Right cardiac atrium (tissue), 5 donors: ENCODE results near the gene PKD2. TPM values are rescaled to one million over a fixed set of nuclear protein-coding genes. Genes with fewer than 3 reads are reported as not detected.

Experiments
- ATAC-seq, 2 donors: fragments of 200-7000 bp; cut with Tn5 transposase; one replicate each; pipeline versions ENCODE4 v1.8.0 to v1.9.1; 2020; ENCODE audit warnings: moderate library complexity in 2 of 2, mild to moderate bottlenecking in 1 of 2
- DNase-seq, 3 donors: peaks; one replicate each; pipeline ENCODE4 v3.0.0-alpha.2; 2020
- H3K27ac ChIP-seq: one replicate; pipeline ENCODE4 v1.5.1; 2013; ENCODE audit warnings: mild to moderate bottlenecking, low read length, control low read depth, moderate library complexity
- H3K27me3 ChIP-seq: one replicate; pipeline ENCODE4 v1.6.1; 2013; ENCODE audit not compliant: control insufficient read depth, insufficient read depth
- H3K4me1 ChIP-seq: one replicate; pipeline ENCODE4 v1.6.1; 2013; ENCODE audit warnings: low read length; ENCODE audit not compliant: control insufficient read depth, insufficient read depth
- H3K4me3 ChIP-seq: one replicate; pipeline ENCODE4 v1.5.1; 2013; ENCODE audit warnings: low read length, control low read depth
- H3K9me3 ChIP-seq: one replicate; pipeline ENCODE4 v1.6.1; 2013; ENCODE audit warnings: low read length; ENCODE audit not compliant: control insufficient read depth
- WGBS: extraction: QIAGEN DNeasy Blood & Tissue Kit; methylation state at CpG from one replicate; pipeline ENCODE4 v1.1.7; 2013; 5-methylcytosine and 5-hydroxymethylcytosine counted together
- intact Hi-C, 4 donors: fragments of 100-400 bp; cut with DNase I; formaldehyde crosslinking; loops; one replicate each; pipeline versions ENCODE4 v1.11.0 to v1.14.0; 2022 to 2023
- polyA plus RNA-seq: library from polyadenylated mRNA; stranded (reverse); fragments of 200-250 nt; gene quantifications from one replicate; pipeline ENCODE4 v1.2.3, GENCODE V29; 2013
- total RNA-seq, 4 donors: library from RNA; stranded (reverse); fragmentation: NEBNext Ultra II Directional; extraction: Animal tissue kit (Norgen Biotek cat#: 25700); gene quantifications; one replicate each; pipeline ENCODE4 v1.2.1, GENCODE V29; 2021
- donor health status: healthy with polysubstance abuse.
- donor health status: DM: no; HTN: yes; CAD: no.
- donor health status: DM: no; HTN: no; CAD: no.
- donor health status: DM: no; HTN: yes; CAD: no; lungs with severe emphysema.
- donor health status: DM: yes; HTN: yes; CAD: no.

PKD2 gene
- total and polyA plus RNA-seq, 5 donors, result 10.3 to 22.6 (median 20.5) TPM

DNA sequence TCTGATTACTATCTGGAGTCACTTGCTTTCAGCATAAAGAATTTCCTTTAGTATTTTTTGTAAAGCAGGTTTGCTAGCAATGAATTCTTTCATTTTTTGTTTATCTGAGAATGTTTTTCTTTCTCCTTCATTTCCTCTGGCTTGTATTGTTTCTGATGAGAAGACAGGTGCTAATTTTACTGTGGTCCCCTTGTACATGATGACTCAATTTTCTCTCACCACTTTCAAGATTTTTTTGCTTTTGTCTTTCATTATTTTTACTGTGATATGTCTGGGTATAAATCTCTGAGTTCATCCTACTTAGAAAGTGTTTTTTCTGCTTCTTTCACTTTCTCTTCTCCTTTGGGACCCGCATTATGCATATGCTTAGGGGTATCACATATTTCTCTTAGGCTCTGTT is 62.6 kb downstream of the PKD2 start:
- Histone ChIP-seq H3K4me1 (no peaks in the 10 kb centered on the region), H3K9me3 (no peaks in the 10 kb centered on the region), H3K4me3 (no peak overlapping the region), H3K27me3 (no peaks in the 10 kb centered on the region), H3K27ac (no peak overlapping the region)
- 94% methylated on average over 1 of the region's 1 CpG for WGBS
- intact Hi-C loops, result no loop called here
- ATAC-seq, result no peak
- no peak for DNase-seq

GRCh38 chr4:88075336-88075735 is 67.9 kb downstream of the PKD2 start:
- Histone ChIP-seq H3K27me3 (no peaks in the 10 kb centered on the region), H3K27ac (no peak overlapping the region), H3K4me1 (no peaks in the 10 kb centered on the region), H3K4me3 (no peak overlapping the region), H3K9me3 (no peaks in the 10 kb centered on the region)
- ATAC-seq (no peak), DNase-seq (no peak)
- WGBS, result 91% methylated on average over 9 of the region's 9 CpGs
- intact Hi-C loops, result no loop called here

DNA sequence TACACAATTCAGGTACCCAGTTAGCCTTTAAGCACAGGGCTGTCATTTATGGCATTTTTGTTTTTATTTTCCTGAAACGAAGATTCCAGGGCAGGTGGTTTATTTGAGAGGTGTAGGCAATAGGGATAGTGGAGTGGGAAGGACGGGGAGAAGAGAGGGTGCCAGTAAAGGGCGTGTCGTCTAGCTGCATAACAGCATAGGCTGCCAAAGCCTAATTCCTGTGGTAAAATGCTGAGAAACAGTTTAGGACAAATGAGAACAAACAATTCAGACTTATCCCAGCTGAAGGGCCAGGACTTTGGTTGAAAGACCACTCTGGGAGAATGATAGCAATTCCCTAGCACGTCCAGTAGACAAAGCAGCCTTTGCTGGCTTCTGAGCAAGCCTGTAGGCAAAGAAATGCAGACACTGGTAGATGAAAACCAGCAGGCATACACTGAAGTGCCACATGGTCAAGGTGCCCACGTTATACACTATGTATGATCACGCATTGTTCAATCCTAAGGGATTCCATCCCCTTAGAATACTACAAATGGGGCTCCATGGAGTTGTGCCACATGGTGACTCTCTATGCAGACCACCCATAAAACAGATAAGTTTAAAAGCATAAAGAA is 70.6 kb downstream of the PKD2 start:
- no peak overlapping the region for H3K4me3 ChIP-seq
- no peaks in the 10 kb centered on the region for H3K27me3 ChIP-seq
- 85% methylated on average over 7 of the region's 7 CpGs for WGBS
- no peak for DNase-seq
- no peaks in the 10 kb centered on the region for H3K9me3 ChIP-seq
- H3K4me1 ChIP-seq, result no peaks in the 10 kb centered on the region
- no peak for ATAC-seq
- intact Hi-C loops, result no loop called here
- no peak overlapping the region for H3K27ac ChIP-seq

GRCh38 chr4:88078579-88078978 is 71.1 kb downstream of the PKD2 start:
- Histone ChIP-seq H3K27ac (no peak overlapping the region), H3K4me1 (no peaks in the 10 kb centered on the region), H3K27me3 (no peaks in the 10 kb centered on the region), H3K4me3 (no peak overlapping the region), H3K9me3 (no peaks in the 10 kb centered on the region)
- ATAC-seq (no peak), DNase-seq (no peak)
- intact Hi-C loops, result no loop called here
- 99% methylated on average over 2 of the region's 2 CpGs for WGBS

DNA sequence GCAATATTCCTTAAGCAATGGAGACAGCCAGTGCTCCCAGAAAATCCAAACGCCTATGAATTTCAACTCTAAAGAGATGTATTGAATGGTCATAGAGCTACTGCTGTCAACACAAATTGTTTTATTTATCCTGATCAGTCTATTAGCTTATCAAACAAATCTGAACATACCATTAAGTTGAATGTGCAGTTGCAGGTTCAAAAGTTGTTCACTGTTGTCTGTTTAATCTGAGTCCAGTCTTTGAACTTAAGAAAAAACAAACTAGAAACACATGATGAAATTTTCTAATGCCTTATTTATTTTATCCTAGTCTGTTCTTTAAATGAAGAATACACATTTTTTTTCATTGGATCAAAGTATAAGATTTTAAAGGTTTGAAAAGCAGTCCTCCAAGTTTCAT is 73.2 kb downstream of the PKD2 start:
- ATAC-seq, result no peak
- WGBS, result 93% methylated on average over 1 of the region's 1 CpG
- no peak for DNase-seq
- H3K27me3 ChIP-seq, result no peaks in the 10 kb centered on the region
- H3K27ac ChIP-seq, result no peak overlapping the region
- no peaks in the 10 kb centered on the region for H3K9me3 ChIP-seq
- no peaks in the 10 kb centered on the region for H3K4me1 ChIP-seq
- no peak overlapping the region for H3K4me3 ChIP-seq
- intact Hi-C loops, result no loop called here

- DNase-seq (no peak), ATAC-seq (no peak)
- no peaks in the 10 kb centered on the region for H3K9me3 ChIP-seq
- H3K27ac ChIP-seq, result no peak overlapping the region
- 97% methylated on average over 1 of the region's 1 CpG for WGBS
- intact Hi-C loops, result no loop called here
- no peaks in the 10 kb centered on the region for H3K4me1 ChIP-seq
- H3K27me3 ChIP-seq, result no peaks in the 10 kb centered on the region
- no peak overlapping the region for H3K4me3 ChIP-seq
Observed at GRCh38 chr4:88087004-88087403, 79.6 kb downstream of the PKD2 start.

GRCh38 chr4:88090898-88091297 is 83.5 kb downstream of the PKD2 start:
- ATAC-seq (no peak), DNase-seq (no peak)
- no peaks in the 10 kb centered on the region for H3K27me3 ChIP-seq
- no peak overlapping the region for H3K27ac ChIP-seq
- no peaks in the 10 kb centered on the region for H3K4me1 ChIP-seq
- no peaks in the 10 kb centered on the region for H3K9me3 ChIP-seq
- intact Hi-C loops, result no loop called here
- no peak overlapping the region for H3K4me3 ChIP-seq

DNA sequence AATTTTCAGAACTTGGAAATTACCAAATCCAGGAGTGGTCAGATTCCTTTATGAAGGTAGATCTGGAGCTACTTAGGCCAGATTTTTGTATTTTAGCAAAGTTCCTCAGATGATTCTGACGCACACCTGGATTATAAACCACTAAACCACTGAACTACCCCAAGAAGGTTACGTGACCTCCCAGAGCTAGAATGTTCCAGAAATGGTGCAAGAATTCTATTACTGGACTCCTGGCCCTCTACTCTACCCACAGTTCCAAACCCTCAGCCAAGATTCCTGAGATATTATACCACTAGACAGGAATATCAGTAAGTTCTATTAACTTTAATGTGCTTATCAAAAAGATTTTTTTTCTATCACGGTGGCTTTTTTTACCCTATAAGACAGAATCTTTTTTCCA is 83.9 kb downstream of the PKD2 start:
- Histone ChIP-seq H3K27me3 (no peaks in the 10 kb centered on the region), H3K27ac (no peak overlapping the region), H3K4me3 (no peak overlapping the region), H3K9me3 (no peaks in the 10 kb centered on the region), H3K4me1 (no peaks in the 10 kb centered on the region)
- ATAC-seq, result no peak
- no peak for DNase-seq
- intact Hi-C loops, result no loop called here
- 83% methylated on average over 3 of the region's 3 CpGs for WGBS

GRCh38 chr4:88093874-88094273 is 86.4 kb downstream of the PKD2 start:
- H3K4me3 ChIP-seq, result no peak overlapping the region
- no peaks in the 10 kb centered on the region for H3K4me1 ChIP-seq
- no peak for DNase-seq
- intact Hi-C loops, result no loop called here
- 82% methylated on average over 5 of the region's 5 CpGs for WGBS
- ATAC-seq, result no peak
- no peaks in the 10 kb centered on the region for H3K27me3 ChIP-seq
- H3K27ac ChIP-seq, result no peak overlapping the region
- no peaks in the 10 kb centered on the region for H3K9me3 ChIP-seq

DNA sequence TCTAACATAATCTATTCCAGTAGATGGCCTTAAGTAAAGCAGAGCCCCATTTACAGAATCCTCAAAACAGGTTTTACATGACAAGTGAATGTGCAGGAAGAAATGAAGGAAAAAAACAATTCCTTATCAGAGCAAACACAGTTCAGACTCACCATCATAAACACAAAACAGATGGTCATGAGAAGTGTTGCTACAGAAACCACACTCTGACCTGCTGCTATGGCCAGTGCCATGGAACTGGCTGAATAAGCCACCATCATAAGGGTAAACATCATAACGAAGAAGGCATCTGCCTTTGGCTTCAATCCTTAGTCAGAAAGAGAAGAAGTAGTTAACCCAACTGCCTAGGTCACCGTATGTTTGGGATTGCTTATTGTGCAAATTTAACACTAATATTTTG is 89.9 kb downstream of the PKD2 start:
- H3K27ac ChIP-seq, result no peak overlapping the region
- intact Hi-C loops, result no loop called here
- DNase-seq (no peak), ATAC-seq (no peak)
- no peaks in the 10 kb centered on the region for H3K9me3 ChIP-seq
- H3K4me3 ChIP-seq, result no peak overlapping the region
- 87% methylated on average over 2 of the region's 2 CpGs for WGBS
- H3K27me3 ChIP-seq, result no peaks in the 10 kb centered on the region
- no peaks in the 10 kb centered on the region for H3K4me1 ChIP-seq

GRCh38 chr4:88097781-88098180 is 90.3 kb downstream of the PKD2 start:
- H3K27me3 ChIP-seq, result no peaks in the 10 kb centered on the region
- intact Hi-C loops, result no loop called here
- DNase-seq (no peak), ATAC-seq (no peak)
- no peaks in the 10 kb centered on the region for H3K4me1 ChIP-seq
- H3K9me3 ChIP-seq, result no peaks in the 10 kb centered on the region
- H3K4me3 ChIP-seq, result no peak overlapping the region
- no peak overlapping the region for H3K27ac ChIP-seq
- 81% methylated on average over 3 of the region's 3 CpGs for whole genome bisulfite sequencing
